Fibroblast of skin of left quadriceps (primary cell): ENCODE measurements around the gene UBA1.

Source experiments
- DNase-seq, 2 experiments: peaks; one replicate each; pipeline ENCODE4 v3.0.0-alpha.2; 2013; ENCODE audit warnings: low read depth in 2 of 2

UBA1 gene

GRCh38 chrX:47169726-47170515 is 23.7 kb upstream of the UBA1 start:
- no peak for DNase-seq

- DNase-seq = no peak
Measured at GRCh38 chrX:47170861-47171692, 22.6 kb upstream of the UBA1 start.

- no peak for DNase-seq
Measured at GRCh38 chrX:47171996-47172395, 21.6 kb upstream of the UBA1 start.

- no peak for DNase-seq
Measured at GRCh38 chrX:47172549-47172948, 21.1 kb upstream of the UBA1 start.

- no peak for DNase-seq
Measured at GRCh38 chrX:47172971-47173792, 20.4 kb upstream of the UBA1 start.

- no peak for DNase-seq
Measured at GRCh38 chrX:47174376-47174775, 19.3 kb upstream of the UBA1 start.

GRCh38 chrX:47174846-47175587 is 18.6 kb upstream of the UBA1 start:
- no peak for DNase-seq

- DNase-seq = no peak
Measured at GRCh38 chrX:47175588-47175980, 18.0 kb upstream of the UBA1 start.

GRCh38 chrX:47176101-47176740 is 17.4 kb upstream of the UBA1 start:
- DNase-seq = no peak

GRCh38 chrX:47177079-47177478 is 16.6 kb upstream of the UBA1 start:
- no peak for DNase-seq

GRCh38 chrX:47178337-47178736 is 15.3 kb upstream of the UBA1 start:
- DNase-seq = no peak

- no peak for DNase-seq
Measured at GRCh38 chrX:47179221-47179927, 14.3 kb upstream of the UBA1 start.

- no peak for DNase-seq
Measured at GRCh38 chrX:47179928-47180255, 13.7 kb upstream of the UBA1 start.

GRCh38 chrX:47180346-47180745 is 13.3 kb upstream of the UBA1 start:
- no peak for DNase-seq

- no peak for DNase-seq
Measured at GRCh38 chrX:47181301-47181700, 12.3 kb upstream of the UBA1 start.

- no peak for DNase-seq
Measured at GRCh38 chrX:47182106-47182700, 11.4 kb upstream of the UBA1 start.

GRCh38 chrX:47184486-47184885 is 9.1 kb upstream of the UBA1 start:
- DNase-seq = no peak

- DNase-seq = no peak
Measured at GRCh38 chrX:47185241-47185640, 8.4 kb upstream of the UBA1 start.

- no peak for DNase-seq
Measured at GRCh38 chrX:47186096-47186740, 7.4 kb upstream of the UBA1 start.
